CD4-positive, alpha-beta T cell treated with Interleukin-1 beta for 1 hour (primary cell): ENCODE results near the gene C19orf25.
"Not testable (repeated sequence)": the region's sequence is repeated elsewhere in the genome, so short reads cannot be mapped to it uniquely, and the experiment has no call there.

Source experiments
- DNase-seq, 2 donors: peaks; one replicate each; pipeline ENCODE4 v3.0.0-alpha.2; 2020 to 2022

C19orf25 gene

DNA sequence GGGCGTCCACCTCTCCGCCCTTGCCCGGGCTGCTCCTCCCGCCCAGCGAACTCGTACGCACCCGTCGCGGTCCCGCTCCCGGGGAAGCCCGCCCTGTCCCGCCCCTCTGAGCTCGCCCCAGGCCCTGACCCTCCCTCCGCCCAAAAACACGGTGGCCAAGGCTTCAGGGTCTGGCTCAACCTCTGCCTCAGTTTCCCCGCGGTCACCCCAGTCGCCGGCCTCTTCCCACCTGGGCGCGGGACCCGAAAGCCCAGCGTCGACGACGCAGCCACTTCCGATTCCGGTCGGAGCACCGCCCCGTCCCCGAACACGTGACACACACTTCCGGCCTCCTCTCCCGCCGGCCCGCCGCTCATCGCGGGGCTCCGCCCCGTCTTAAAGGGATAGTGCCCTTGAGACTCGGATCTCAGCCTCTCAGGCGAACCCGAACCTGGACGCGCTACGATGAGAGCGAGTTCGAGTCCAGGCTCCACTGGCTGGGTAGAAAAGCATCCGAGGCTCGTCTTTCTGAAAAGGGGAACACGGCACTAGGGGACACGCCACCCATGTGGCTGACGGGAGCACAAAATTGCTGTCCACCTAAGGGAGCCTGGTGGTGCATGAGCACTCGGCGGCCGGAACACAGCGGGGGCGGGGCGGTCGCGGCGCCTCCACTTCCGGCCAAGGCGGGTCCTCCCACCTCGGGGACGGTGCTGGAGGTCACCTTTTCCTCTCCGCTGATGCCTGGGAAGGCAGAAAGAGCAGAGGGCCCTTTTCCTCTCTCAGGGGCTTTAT lies at the start of gene C19orf25:
C19orf25 (minus strand) TSS at position 282 of the 774 bp plus-strand sequence. CDS start 312 bp downstream, outside the sequence.
- DNase-seq: peak; percentile 92 to 93

DNA sequence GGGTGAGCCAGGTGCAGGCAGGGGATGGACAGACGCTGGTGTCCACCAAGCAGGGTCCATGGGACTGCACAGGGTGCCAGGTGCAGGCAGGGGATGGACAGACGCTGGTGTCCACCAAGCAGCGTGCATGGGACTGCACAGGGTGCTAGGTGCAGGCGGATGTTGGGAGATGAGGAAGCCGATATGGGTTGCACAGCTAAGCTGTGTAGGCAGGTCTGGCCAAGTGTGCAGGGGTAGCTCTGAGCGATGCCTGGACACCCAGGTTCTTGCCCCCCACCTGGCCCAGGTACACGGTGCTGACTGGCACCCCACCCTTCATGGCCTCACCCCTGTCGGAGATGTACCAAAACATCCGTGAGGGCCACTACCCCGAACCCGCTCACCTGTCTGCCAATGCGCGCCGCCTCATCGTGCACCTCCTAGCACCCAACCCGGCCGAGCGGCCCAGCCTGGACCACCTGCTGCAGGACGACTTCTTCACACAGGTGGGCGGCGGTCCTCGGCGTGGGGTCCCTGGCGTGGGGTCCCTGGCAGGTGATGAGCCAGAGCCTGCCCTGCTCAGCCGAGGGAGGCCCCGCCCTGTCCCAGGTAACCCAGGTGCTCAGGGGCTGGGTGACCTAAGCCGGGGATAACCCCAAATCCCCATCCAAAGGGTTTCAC lies 48.8 kb upstream of the C19orf25 start:
- DNase-seq: no peak

DNA sequence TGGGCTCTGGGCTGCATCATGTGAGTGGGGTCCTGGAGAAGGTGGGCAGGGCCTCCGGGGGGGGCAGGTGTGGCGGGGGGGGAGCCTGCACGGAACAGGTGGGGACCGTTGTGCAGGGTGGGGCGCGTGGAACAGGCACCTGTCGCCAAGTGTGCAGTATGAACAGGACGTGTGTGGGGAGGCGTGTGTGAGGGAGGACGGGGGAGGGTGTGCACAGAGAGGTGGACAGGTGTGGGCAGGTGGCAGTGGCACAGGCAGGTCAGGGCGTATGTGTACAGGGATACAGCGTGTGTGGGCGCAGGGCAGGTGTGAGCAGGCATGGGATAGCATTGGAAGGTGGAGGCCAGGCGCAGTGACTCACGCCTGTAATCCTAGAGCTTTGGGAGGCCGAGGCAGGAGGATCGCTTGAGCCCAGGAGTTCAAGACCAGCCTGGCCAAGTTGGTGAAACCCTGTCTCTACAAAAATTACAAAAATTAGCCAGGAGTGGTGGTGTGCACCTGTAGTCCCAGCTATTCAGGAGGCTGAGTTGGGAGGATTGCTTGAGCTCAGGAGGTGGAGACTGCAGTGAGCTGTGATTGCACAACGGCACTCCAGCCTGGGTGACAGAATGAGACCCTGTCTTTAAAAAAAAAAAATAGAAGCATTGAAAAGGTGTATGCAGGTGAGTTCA lies 48.1 kb upstream of the C19orf25 start:
- no peak for DNase-seq

DNA sequence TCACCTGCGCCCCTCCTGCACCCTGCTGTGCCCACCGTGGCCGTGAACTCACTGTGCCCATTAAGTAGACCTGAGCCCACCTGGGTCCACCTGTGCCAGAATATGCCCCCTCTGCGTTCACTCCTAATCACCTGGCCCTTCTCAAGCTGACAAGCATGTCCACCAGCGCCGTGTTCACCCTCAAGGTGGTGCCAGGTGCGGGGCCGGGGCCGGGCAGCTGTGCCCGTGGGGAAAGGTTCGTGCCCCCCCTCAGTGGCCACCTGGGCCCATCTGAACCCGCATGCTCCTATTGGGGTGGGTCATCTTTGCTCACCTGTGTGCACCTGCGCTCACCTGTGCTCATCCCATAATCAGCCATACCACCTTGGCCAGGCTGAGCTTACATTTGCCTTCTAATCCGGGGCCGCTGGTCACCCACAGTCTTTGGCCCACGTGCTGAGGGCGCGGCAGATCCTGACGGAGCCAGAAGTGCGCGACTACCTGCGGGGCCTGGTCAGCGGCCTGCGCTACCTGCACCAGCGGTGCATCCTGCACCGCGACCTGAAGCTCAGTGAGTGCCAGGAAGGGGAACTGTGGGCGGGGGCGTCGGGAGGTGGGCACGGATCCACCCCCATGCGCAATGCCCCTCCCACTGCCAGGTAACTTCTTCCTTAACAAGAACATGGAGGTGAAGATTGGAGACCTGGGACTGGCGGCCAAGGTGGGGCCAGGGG lies 47.2 kb upstream of the C19orf25 start:
- no peak for DNase-seq

DNA sequence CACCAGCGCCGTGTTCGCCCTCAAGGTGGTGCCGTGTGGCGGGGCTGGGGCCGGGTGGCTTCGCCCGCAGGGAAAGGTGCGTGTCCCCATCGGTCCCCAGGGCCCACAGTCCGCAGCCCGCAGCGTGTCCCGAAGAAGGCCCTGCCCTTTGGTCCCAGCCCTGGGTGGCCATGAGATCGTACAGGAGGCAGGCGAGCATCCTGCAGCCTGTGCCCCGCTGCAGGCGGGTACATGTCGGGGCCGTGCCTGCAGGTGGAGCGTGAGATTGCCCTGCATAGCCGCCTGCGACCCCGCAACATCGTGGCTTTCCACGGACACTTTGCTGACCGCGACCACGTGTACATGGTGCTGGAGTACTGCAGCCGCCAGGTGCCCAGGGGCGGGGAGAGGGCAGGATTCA lies 46.3 kb upstream of the C19orf25 start:
- no peak for DNase-seq

DNA sequence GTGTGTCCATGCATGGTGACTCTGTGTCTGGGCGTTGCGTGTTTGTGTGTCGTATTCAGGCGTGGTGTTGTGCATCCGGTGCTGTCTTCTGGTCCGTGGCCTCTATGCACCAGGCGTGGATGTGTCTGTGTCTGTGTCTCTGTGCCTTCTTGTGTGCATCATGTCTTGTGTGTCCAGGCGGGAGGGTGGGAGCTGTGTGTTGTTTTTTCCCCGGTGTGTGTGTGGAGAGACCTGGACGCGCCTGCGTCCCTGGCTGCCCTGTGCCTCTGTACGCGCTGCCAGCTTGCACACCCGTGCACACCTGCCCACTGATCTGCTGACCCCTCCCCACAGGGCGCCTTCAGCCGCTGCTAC lies 45.9 kb upstream of the C19orf25 start:
- DNase-seq: no peak

DNA sequence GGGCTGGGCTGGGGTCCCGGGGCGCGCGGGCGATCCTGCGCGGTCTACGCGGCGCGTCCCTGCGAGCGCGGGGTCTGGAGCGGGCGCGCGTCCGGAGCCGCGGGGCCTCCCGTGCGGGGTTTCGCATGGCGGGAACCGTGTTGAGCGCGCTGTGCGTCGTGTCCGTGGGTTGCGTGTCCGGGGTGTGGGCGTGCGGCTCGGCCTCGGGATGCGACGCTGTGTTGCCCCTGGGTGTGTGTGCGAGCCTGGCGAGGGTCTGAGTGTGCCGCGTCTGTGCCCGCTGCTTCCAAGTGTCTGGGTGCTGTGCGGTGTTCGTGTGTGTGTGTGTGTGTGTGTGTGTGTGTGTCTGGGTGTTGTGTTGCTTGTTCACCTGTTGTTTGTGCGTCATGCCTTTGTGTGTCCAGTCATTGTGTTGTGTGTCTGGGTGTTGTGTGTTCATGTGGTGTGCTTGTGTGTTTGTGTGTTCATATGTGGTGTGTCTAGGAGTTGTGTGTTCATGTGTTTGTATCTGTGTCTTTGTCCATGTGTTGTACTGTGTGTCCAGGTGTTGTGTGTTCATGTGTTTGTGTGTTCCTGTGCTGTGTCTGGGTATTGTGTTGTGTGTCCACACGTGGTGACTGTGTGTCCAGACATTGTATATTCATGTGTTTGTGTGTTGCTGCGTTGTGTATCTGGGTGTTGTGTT lies 45.4 kb upstream of the C19orf25 start:
- no peak for DNase-seq

DNA sequence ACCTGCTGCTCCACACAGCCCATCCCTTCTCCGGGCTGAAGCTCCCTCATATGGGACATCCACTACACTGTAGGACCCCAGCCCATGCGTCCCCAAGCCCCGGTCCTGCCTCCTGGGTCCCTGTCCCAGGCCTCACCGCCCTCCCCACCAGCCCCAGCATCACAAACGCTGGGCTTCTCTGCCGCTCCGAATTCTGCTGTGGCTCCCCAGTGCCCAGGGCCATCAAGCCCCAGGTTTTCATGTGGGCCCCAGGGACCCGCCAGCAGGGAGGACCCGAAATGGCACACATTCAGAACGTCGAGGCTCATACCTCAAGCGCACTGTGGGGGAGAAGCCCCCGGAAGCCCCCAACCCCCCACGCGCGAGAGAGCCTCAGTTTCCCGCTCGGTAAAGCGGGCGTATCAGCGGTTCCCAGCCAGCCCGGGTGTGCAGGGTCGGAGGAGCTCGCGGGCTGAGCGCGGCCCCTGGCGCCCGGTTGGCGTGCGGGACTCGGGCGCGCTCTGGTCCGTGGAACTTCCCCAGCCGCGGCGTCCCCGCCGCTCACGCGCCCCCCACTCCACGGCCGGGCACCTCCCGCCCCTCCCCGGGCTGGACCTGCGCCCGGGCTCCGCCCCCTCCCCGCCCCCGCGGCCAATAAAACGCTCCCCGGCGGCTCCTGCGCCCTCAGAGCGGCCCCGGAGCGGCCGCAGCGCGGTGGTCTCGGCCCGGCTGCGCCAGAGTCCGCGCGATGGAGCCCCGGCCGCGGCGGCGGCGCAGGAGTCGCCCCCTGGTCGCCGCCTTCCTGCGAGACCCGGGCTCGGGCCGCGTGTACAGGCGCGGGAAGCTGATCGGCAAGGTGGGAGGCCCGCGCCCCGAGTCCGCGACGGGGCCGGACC lies 44.6 kb upstream of the C19orf25 start, which contains the start of gene PLK5:
PLK5 (plus strand) TSS at position 666 of the 875 bp plus-strand sequence. CDS start 2,920 bp downstream, outside the sequence.
- DNase-seq: no peak

DNA sequence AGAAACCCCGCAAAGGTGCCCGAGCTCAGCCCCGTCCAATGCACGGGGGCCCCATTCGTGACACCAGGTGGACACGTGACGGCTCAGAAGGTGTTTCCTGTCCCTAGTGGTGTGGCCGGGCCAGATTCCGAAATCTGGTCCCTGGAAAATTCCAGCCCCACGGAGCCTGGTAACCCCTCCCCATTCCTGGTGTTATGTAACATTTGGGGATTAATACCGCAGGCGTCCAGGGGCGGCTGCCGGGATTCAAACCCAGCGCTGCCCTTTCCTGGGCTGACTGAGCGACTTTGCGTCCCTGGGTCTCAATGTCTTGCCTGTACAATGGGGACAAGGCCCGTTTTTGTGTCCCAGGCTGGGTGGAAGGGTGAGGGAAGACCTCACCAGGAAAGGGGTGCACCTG lies 43.8 kb upstream of the C19orf25 start:
- DNase-seq: no peak

DNA sequence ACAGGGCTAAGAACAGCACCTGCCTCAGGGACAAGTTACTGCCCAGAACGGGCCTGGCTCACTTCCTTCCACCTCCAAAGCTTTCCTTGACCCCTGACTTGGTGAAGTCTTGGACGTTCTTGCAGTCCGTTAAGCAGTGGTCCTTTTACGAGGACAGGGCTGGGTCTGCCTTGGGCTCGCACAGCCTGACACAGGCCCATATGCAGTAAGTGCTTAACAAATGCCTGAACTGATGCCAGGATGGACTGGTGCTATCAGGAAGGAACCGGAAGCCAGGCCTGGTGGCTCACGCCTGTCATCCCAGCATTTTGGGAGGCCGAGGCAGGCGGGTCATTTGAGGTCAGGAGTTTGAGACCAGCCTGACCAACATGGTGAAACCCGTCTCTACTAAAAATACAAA lies 43.0 kb upstream of the C19orf25 start:
- DNase-seq: no peak

DNA sequence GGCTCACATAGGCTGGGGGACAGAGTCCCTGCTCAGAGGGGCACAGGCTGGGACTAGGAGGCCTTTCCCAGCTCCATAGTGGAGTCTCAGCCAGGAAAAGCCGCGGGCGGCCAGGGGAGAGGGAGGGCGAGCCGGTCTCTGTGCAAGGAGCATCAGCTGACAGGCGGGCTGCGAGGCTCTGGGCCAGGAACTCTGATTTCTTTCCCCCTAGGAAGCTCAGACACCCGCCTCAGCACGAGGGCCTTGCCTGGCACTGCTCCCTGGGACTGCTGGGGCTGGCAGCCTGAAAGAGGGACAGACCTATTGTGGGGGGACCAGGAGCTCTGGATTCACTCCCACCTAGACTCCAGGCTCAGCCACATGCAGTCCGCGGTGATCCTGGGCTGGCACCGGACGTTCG lies 42.6 kb upstream of the C19orf25 start:
- no peak for DNase-seq

DNA sequence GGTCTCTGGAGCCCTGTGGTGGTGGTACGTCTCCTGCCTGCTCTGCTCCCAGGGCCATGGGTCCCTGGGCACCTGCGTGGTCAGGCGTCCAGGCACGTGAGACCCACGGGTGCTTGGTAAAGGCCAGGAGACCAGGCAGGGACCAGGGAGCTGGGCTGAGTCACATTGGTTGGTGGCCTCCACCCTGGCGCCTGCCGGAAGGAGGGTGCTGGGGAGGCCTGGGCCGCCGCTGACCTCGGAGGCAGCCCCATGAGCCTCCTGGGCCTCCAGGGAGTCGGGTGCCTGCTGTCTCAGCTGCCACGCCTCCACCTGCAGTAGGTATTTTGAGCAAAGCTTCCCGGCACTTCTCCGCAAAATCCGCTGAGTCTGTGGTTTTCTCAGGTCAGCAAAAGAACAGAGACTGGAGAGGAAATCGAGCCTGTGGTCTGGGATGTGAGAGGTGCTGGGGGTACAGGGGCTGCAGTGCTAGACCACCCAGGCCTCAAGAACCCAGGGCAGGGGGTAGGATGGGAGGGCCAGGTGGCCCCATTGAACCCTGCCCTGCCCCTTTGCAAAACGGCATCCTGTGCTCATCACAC lies 41.3 kb upstream of the C19orf25 start:
- DNase-seq: no peak

DNA sequence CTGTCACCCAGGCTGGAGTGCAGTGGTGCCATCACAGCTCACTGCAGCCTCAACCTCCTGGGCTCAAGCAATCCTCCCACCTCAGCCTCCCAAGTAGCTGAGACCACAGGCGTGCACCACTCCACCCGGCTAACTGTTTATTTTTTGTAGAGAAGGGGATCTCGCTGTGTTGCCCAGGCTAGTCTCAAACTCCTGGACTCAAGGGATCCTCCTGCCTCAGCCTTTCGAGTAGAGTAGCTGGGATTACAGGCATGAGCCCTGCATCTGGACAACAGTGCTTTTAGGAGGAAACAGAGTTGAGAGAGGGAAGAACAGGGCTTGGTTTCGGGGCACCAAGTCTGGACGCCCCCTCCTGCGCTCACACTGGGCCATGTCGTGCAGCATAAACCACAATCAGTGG lies 40.8 kb upstream of the C19orf25 start:
- not testable (repeated sequence) for DNase-seq

DNA sequence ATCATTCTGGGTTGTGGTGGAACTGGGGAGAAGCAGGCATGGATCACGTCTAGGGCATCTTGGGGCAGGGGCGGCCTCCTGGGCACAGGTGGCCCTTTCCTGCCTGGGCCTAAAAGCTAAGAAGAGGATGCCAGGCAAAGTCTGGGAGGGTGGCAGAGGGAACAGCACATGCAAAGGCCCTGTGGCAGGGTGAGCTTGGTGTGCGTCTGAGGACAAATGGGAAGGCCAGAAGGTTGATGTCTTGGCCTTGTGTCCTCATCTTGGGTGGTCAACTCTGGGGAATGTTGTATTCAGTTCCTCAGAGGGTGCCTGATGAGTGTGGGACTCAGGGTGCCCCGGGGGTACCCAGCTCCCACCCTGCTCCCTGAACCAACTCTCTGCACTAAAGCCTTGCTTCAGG lies 39.5 kb upstream of the C19orf25 start:
- DNase-seq: no peak

DNA sequence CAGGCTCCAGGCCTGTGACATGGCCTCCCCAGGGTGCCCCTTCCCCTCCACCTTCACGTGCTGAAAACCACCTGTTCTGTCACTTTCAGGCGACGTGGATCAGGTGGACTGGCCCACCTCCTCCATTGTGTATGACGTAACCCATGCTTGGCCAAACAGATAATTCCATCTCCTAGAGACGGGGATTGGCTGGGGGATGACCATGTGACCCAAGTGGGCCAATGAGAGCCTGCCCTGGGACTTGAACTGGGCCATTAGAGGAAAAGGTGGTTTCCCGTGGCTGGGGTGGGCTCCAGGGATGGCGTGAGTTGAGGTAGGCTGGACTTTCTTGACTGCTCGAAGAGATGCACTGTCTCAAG lies 37.4 kb upstream of the C19orf25 start:
- DNase-seq: no peak

DNA sequence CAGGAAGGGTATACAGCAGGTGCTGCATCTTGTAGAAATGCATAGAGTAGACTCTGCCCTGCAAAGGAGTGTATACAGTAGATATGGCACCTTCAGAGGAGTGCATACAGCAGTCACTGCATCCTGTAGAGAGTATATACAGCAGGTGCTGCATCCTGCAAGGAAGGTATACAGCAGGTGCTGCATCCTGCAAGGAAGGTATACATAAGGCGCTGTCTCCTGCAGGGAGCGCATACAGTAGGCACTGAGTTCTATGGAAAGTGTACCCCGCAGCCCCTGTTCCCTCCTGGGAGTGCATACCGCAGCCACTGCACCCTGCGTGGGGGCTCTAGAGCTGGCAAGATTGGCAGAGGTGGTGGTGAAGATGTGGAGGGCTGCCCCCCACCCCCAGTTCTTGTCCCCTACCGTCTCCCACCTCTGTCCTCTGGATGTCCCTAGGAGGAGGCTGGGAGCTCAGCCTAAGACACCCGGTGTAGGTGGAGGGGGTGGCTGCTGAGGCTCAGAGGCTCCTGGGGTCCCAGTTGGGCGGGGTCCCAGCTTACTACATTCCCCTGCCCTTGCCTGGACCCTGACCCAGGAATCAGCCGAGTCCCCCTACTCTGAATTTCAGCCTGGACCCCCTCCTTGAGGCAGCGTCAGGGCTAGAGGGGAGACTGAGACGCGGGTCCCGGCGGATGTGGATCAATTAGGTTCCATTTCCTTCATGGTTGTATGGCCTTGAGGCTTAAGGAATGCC lies 36.1 kb upstream of the C19orf25 start:
- no peak for DNase-seq

DNA sequence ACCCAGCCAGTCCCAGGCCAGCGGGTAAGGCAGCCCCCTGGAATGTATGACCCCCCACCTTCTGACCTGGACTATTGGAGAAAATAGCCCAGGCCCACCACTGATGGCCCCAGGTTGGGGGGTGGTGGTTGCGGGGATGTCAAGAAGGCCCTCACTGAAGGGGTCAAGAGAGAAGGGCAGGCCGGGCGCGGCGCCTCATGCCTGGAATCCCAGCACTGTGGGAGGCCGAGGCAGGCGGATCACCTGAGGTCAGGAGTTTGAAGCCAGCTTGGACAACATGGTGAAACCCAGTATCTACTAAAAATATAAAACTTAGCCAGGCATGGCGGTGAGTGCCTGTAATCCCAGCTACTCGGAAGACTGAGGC lies 35.3 kb upstream of the C19orf25 start:
- no peak for DNase-seq

DNA sequence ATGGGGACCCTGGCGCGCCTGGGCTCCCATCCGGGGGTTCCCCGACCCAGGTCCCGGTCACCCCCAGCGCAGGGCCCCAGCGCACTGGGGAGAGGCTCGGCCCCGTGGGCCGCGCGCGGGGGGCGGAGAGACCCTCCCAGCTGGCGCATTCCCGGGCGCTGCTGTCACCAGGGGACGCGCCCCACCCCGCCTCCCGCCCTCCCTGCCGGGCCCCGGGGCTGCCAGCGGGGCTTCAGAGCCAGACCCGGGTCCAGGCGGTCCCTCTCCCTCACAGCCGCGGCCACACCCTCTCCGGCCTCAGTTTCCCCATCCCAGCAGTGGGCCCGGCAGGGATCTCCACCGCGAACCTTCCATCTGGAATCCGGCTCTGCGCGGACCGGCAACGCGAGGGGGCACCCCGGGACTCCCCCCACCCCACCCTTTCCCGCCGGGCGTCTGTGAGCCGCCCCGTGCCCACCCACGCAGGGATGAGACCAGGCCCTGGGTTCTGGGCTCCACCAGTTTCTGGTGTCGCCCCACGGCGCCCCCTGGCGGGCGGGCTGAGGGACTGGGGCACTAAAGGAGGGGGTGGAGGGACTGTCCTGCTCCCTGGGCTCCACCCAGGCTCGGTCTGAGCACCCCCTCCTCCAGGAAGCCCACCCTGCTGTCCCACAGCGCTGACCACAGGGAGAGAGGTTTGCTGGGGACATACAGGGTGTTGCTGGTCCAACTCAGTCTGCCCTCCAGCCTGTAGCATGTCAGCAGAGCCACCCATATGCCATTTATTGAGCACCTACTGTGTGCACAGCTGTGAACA lies 34.7 kb upstream of the C19orf25 start:
- DNase-seq: peak; percentile 65 to 68

DNA sequence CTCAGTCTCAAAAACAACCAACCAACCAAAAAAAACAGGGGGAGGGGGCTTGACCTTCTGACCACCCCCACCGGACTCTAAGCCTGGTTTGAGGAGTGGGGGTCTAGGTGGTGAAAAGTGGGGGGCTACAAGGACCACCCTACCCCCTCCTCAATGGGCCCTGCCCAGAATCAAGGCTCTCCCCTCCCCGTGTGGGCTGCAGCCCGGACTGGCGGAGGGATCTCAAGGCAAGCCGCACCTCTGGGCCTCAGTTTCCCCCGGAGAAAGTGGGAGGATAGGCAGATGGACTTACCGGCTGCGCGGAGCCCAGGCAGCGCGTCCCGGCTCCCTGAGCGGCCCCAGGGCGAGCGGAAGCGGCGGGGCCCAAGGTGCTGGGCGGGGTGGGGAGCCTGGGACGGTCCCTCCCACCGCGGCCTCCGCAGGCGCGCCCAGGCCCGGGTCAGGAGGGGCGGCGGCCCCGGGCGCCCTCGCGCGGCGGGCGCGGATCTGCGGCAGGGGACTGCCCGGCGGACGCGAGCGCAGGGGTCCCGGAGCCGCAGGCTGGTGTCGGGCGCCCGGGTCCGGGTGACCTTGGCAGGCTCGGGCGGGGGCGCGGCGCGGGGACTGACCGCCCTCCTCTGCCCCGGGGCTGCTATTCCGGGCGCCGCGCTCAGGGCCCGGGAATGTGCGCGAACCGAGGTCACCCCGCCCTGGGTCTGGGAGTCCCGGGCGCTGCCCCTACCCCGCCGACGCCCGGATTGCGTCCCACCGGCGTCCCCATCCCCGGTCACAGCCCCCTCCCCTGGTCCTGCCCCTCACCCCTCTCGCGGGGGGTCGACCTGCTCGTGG lies 33.9 kb upstream of the C19orf25 start, which contains the start of gene ADAMTSL5:
ADAMTSL5 (minus strand) TSS at position 349 of the 828 bp plus-strand sequence. CDS start 2,076 bp downstream, outside the sequence.
- DNase-seq: peak; percentile 62 to 71
